HG03060 (cell line): Measurements from ENCODE around the gene HMCN1.

ENCODE experiments used
- ATAC-seq: cut with Tn5 transposase; IDR thresholded peaks from one replicate; pipeline ENCODE4 v1.9.1; 2021; ENCODE audit warnings: low read depth, moderate number of reproducible peaks; ENCODE audit not compliant: unreplicated experiment

Gene HMCN1

DNA sequence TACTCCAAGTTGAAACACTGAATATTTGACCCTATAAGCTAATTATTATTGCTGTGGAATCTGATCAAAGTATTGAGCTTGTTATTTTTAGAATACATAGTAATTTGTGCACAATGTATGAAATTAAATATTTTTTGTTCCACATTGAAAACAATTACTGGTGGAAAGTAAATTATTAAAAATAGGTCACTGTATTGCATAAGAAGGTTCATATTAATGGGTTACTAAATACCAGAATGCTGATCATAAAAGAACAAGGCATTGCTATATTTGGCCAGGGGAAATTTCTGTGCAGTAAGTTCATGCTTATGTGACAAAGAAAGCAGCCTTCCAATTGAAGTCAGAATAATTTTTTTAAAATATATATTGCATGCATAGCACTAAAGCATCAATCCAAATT, 481.4 kb downstream of the HMCN1 start:
- ATAC-seq, result no peak

DNA sequence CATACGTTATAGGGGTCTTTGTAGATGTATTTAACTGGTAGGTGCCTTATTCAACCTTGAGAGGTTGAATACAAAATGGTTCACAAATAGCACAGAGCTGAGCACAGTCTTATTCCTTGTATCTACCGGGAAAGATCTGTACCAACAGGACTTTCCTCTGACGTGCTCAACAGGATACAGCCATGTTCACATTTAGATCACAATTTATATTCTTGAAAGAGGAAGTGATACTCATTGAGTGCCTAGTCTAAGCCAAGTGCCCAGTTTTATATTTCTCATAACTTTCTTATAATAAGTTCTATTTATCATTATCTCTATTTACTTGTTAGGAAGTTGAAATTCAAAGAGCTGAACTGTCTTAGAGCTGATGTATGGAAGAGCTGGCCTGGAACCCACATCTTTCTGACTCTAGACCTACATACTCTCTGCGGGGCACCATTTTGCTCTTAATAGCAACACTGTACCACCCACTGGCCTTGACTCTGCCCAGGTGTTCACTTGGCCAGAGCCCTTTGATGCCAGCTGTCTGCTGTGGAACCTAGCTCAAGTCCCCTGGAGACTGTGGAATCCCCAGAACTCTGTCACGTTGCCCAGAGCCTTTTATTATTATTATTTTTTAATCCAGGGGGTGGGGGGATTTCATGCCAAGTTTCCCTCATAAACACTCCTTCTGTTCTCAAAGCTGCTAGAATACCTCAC, 484.6 kb downstream of the HMCN1 start:
- ATAC-seq, result peak; percentile 88

DNA sequence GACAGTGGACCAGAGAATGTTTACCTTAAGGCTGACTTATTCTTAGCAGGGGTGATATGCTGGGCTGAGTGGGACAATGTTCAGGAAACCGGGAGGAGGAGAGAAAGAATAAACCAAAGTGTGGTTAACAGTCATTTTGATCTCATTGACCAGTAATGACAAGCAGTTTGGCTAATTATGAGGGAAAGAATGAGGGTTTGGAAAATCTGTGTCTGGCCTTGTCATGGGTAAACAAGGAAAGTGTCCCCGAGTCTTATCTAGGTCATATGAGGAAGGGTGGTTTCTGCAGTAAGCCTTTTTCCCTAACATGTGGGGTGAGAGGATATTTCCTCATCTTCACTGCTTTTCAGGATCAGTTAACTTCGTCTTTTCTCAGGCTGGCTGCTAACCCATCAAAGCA, 485.9 kb downstream of the HMCN1 start:
- ATAC-seq, result no peak

DNA sequence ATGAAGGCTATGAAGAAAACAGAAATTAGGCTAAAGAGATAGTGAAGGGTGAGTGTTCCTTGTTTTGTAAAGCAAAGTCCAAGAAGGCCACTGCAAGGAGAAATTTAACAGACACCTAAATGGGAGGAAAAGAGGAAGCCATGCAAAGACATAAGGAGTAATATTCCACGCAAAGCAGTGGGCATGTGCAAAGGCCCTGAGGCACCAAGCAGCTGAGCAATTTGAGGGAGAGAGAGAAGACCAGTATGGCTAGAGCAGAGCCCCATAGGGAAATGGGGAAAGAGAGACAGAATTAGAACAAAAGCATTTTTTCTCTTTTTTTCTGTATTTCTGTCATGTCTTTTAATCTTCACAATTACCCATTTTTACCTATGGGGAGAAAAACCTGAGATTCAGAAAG, 486.7 kb downstream of the HMCN1 start:
- no peak for ATAC-seq

DNA sequence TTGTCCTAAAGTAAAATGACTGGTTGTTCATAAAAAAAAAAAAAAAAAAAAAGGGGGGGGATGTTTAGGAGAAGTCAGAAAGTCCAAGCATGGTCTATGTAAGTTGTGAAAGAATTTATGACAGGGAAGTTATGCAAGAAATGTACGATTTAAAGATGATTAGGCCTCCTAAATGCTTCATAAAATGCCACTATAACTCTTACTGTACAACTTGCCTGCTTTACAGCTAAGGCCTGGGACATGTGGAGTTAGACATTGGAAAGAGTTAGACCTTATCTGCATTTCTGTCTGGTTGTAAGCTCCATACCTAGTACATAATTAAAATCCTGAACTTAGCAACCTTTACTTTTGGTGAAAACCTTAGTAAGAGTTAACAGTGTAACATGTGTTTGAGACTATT, 490.9 kb downstream of the HMCN1 start:
- no peak for ATAC-seq

DNA sequence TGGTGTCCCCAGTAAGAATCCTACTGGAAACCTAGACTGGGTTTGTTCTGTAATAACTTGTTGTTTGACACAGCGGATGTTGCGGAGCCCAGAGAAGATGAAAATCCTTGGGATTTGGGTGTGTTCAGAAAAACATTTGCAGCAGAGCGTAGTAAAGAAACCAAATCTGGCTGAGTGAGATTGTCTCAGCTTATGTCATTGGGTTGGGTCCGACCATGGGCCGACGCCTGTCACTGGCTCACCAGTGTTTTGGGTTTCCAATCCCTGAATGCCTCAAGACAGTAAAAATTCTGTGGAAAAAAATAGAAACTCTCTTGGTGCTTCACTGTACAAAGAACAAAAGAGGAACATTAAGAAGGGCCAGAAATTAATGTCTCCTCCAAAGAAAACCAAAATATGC, 494.6 kb downstream of the HMCN1 start:
- ATAC-seq, result no peak

DNA sequence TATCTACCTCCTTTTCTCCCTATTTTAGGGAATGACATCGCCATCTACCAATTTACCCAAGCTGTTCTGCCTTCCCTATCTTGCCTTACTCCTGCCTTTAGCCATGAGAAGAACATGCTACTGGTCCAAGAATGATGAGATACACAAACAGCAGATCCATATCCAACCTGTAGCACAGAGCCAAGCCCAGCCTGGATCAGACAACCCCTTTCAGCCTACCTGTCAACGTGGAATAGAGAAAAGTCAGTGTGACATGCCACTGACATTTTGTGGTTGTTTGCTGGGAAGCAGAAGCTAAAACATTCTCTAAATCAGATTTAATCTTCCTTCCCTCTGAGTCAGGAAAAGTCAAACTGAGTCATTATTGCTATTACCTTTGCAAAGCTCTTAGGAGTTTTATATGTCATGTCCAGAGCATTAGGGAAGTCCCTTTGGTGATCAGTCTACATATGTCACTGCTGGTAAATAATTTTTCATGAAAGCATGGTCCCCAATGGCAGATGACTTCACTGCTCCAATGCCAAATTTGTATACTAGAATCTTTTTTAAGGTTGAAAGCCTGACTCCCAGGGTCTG, 497.8 kb downstream of the HMCN1 start:
- no peak for ATAC-seq

DNA sequence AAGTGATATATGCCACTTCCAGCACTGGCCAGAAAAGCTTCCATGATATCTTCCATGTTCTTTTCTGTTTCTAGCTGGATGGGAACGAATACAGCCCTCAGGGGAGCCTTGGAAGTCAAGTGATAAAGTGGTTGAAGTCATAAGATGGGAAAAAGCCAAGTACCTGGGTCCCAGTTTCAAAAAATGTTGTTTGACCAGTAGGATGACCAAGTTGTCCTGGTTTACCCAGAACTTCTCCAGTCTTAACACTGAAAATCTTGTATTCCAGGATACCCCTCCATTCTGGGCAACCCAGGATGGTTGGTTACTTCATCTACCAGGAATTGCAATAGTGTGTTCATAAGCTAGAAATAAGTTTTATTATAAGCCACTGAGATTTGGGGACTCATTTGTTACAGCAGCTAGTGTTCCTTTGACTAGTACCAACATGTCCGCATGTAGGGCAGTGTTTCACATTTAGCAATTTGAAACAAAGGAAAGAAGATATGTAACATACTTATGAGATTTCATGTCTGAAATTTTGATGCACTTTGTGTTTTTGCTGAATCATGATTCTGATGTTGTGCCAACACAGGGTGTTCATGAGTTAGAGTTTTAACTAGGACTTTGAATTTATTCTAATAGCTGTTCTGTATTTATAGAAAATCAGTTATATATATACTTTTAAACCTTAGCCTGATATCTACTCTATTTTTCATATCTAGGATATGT, 500.9 kb downstream of the HMCN1 start:
- ATAC-seq, result no peak

DNA sequence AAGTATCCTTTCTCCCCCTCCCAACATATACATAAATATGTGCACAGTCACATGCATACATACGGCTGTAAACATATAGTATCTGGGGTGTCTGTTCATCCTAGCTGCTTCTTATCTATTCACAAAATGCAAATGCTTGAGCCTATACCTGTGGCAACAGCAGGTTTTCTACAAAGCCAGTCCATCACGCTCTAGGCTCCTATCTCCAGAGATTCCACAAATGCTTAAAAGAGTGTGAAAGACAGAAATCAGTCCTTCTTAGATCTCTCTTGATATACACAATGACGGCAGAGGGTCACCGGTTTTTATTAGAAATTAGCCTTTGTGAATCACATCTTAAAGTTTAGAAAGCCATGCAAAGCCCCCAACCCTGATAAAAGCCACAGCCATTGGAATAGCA, 501.5 kb downstream of the HMCN1 start:
- no peak for ATAC-seq

DNA sequence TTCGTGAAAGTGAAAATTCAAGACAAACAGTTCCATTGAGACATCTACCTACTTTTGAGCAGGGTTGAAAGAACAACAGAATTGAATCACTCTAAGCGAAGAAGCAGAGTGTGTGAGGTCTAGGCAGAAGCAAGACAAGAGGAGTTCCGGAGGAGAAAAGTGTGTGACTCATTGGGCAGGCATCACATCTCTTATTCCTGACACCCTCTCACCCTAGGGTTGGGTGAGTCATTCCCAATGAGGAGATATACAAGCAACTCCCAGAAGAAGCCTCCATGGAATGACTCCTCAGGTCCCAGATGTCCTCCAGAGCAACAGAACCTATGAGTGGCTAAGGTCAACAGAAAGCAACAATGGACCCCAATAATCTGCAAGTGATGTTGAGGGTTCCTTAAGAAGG, 502.7 kb downstream of the HMCN1 start:
- no peak for ATAC-seq

DNA sequence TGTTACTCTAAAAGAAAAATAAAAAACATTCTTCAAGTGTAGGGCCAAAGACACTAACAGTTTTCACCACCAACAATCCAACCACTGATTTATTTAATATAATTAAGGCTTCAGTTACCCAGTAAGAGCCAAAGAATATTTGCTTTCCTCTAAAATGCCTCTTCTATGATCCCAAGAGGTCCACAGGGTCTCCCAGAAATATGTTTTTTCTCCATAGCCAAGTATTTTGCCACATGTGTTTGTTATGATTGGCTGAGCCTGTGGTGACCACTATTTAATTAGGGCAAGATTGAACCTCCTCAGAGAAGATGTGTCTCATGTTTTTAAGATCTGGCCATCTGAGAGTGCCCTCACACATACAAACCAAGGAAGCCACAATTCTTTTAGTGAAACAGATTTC, 505.0 kb downstream of the HMCN1 start:
- ATAC-seq, result no peak

DNA sequence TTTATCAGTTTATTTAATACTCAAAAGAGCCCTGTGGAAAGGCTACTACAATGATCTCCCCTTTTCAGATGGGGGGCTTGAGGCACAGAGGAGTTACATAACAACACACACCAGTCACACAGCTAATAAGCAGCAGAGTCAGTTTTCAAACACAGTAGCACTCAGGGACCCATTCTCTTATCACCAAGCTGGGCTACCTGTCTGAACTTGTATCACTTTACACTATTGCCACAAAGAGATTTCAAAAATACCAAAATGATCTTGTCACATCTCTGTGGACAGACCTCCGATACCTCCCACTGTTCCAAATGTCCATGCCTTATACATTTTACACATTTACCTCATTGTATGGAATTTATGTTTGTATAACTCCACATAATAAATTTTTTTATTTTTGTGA, 506.2 kb downstream of the HMCN1 start:
- ATAC-seq, result no peak
